Testis (tissue), 2 donors: ENCODE data around the gene UBE3C.

Source experiments
- CTCF ChIP-seq, 3 experiments: fragments of 450-650 bp in 2 of 3; fragments of 200-600 bp in 1 of 3; sonication (generic) in 1 of 3; IDR thresholded peaks; one replicate each; pipeline ENCODE4 v1.5.1; 2016 to 2019; ENCODE audit warnings: antibody characterized with exemption in 3 of 3, mild to moderate bottlenecking in 2 of 3, moderate library complexity in 1 of 3
- POLR2A ChIP-seq: fragments of 450-650 bp; IDR thresholded peaks from one replicate; pipeline ENCODE4 v1.6.1; 2017; ENCODE audit warnings: antibody characterized with exemption, mild to moderate bottlenecking, moderate library complexity

- TF ChIP-seq CTCF (IDR thresholded peaks at IDR 0.05) (no peak), POLR2A (no peak)
Observed at GRCh38 chr7:157208571-157209413, 70.1 kb downstream of the UBE3C start.
